Gastroesophageal sphincter (tissue), 3 donors: ENCODE data around the gene PLIN5.
"Not testable (repeated sequence)": the region's sequence is repeated elsewhere in the genome, so short reads cannot be mapped to it uniquely, and the experiment has no call there.

Source experiments
- CTCF ChIP-seq, 4 experiments: fragments of 200-600 bp in 2 of 4; fragments of 450-650 bp in 2 of 4; sonication (generic) in 1 of 4; IDR thresholded peaks; one replicate each; pipeline ENCODE4 v1.5.1; 2017 to 2019; ENCODE audit warnings: antibody characterized with exemption in 4 of 4, mild to moderate bottlenecking in 2 of 4, moderate library complexity in 2 of 4
- POLR2A ChIP-seq, 2 donors: fragments of 450-650 bp; IDR thresholded peaks; one replicate each; pipeline ENCODE4 v1.6.1; 2017; ENCODE audit warnings: antibody characterized with exemption in 2 of 2, mild to moderate bottlenecking in 2 of 2, moderate library complexity in 1 of 2
- POLR2AphosphoS5 ChIP-seq: sonication (generic); formaldehyde crosslinking; IDR thresholded peaks from one replicate; pipeline ENCODE4 v1.6.1; 2017; ENCODE audit warnings: antibody characterized with exemption

- TF ChIP-seq POLR2AphosphoS5; CTCF (IDR thresholded peaks at IDR 0.05); POLR2A (IDR thresholded peaks at IDR 0.05): not testable (repeated sequence)
Measured at GRCh38 chr19:4541806-4542145, 6.8 kb upstream of the PLIN5 start.
